Adrenal gland (tissue), 5 donors: Measurements from ENCODE around the gene KDM2A.

Experiments
- POLR2A ChIP-seq, 2 donors: fragments of 450-650 bp; IDR thresholded peaks; one replicate each; pipeline ENCODE4 v1.6.1; 2017; ENCODE audit warnings: antibody characterized with exemption in 2 of 2, mild to moderate bottlenecking in 2 of 2, moderate library complexity in 1 of 2
- TF ChIP-seq, protein P1 (sequence below), 6 experiments: fragments of 450-650 bp in 4 of 6; fragments of 200-600 bp in 2 of 6; sonication (generic) in 1 of 6; IDR thresholded peaks; 1 replicate in 5 of 6; 2 replicates in 1 of 6; pipeline versions ENCODE4 v1.5.1 to v1.8.0; 2016 to 2021; ENCODE audit warnings: antibody characterized with exemption in 6 of 6, mild to moderate bottlenecking in 2 of 6, moderate library complexity in 1 of 6
- donor health status: DM: no; HTN: no; CAD: no.

DNA sequence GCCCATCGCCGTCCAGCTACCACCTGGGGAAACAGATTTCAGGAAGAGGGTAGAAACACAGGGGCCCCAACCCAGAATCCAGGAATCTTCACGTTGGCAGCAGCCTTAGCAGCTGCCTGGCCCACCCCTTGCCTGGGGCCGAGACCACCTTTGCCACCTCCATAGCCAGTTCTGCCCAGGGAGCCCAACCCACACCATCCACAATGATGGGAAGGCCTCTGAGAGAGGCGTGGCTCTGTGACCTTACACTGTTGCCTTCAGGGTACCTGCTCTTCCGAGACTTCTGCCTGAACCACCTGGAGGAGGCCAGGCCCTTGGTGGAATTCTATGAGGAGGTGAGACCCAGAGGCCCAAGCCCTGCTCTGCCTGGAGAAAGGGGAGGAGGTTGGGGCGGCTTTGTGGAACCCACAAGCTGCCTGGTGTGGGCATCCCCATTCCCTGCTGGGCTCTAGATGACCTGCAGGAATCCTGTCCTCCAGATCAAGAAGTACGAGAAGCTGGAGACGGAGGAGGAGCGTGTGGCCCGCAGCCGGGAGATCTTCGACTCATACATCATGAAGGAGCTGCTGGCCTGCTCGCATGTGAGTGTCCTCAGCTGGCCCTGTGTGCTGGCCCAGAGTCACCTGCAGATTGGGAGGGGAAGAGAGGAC, 160.0 kb downstream of the KDM2A start:
- TF ChIP-seq, protein P1, sequence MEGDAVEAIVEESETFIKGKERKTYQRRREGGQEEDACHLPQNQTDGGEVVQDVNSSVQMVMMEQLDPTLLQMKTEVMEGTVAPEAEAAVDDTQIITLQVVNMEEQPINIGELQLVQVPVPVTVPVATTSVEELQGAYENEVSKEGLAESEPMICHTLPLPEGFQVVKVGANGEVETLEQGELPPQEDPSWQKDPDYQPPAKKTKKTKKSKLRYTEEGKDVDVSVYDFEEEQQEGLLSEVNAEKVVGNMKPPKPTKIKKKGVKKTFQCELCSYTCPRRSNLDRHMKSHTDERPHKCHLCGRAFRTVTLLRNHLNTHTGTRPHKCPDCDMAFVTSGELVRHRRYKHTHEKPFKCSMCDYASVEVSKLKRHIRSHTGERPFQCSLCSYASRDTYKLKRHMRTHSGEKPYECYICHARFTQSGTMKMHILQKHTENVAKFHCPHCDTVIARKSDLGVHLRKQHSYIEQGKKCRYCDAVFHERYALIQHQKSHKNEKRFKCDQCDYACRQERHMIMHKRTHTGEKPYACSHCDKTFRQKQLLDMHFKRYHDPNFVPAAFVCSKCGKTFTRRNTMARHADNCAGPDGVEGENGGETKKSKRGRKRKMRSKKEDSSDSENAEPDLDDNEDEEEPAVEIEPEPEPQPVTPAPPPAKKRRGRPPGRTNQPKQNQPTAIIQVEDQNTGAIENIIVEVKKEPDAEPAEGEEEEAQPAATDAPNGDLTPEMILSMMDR (IDR thresholded peaks at IDR 0.05) = no peak
- TF ChIP-seq POLR2A (IDR thresholded peaks at IDR 0.05) = no peak
